A549 (cell line): Measurements from ENCODE around the gene ARVCF. TPM values are rescaled to one million over a fixed set of nuclear protein-coding genes. Genes with fewer than 3 reads are reported as not detected.

Source experiments
- ATAC-seq, 2 experiments: fragments of 200-7000 bp in 1 of 2; fragments of >200 bp in 1 of 2; cut with Nextera tagmentation in 1 of 2; cut with Tn5 transposase in 1 of 2; 3 replicates each; pipeline versions ENCODE4 v1.8.0 to v1.9.1; 2018 to 2020; ENCODE audit warnings: mild to moderate bottlenecking in 1 of 2, moderate library complexity in 1 of 2
- CTCF ChIA-PET: fragments of 300-600 bp; sonication (Branson Sonifier 250); formaldehyde crosslinking; extraction: SDS; loops from one replicate; lab custom pipeline; 2021; ENCODE audit warnings: antibody characterized with exemption, inconsistent platforms; lab: Yijun Ruan, JAX
- POLR2A ChIA-PET: fragments of 350-600 bp; formaldehyde crosslinking; extraction: SDS; loops from one replicate; lab custom pipeline; 2021; ENCODE audit warnings: antibody characterized with exemption, inconsistent platforms; lab: Yijun Ruan, JAX
- DNase-seq, 2 experiments: peaks; one replicate each; pipeline versions ENCODE4 v3.0.0 to v3.0.0-alpha.2; 2011 to 2016; ENCODE audit warnings: low read depth in 1 of 2, low spot score in 1 of 2
- FAIRE-seq: peaks from 2 replicates; lab custom pipeline; 2011; peaks lifted over from hg19 to GRCh38; lab: Jason Lieb, UNC
- H3K27ac ChIP-seq, 2 experiments: fragments of >200 bp; sonication (Bioruptor Twin); formaldehyde crosslinking; 3 replicates each; pipeline ENCODE4 v1.5.1; 2016 to 2017
- H3K4me1 ChIP-seq: fragments of >200 bp; sonication (Bioruptor Twin); formaldehyde crosslinking; 3 replicates; pipeline ENCODE4 v1.6.1; 2016
- H3K4me2 ChIP-seq: fragments of >200 bp; sonication (Bioruptor Twin); formaldehyde crosslinking; 3 replicates; pipeline ENCODE4 v1.6.1; 2016
- H3K4me3 ChIP-seq: fragments of >200 bp; sonication (Bioruptor Twin); formaldehyde crosslinking; 3 replicates; pipeline ENCODE4 v1.5.1; 2016
- H3K9me3 ChIP-seq: fragments of >200 bp; sonication (Bioruptor Twin); formaldehyde crosslinking; 3 replicates; pipeline ENCODE4 v1.6.1; 2016
- ATOH8 ChIP-seq: fragments of 250-450 bp; sonication (Bioruptor Pico); IDR thresholded peaks from 2 replicates; pipeline ENCODE4 v1.5.0; 2020; ENCODE audit warnings: low read depth, mild to moderate bottlenecking, moderate library complexity
- BHLHE40 ChIP-seq: IDR thresholded peaks from 2 replicates; pipeline ENCODE4 v1.6.1; 2012; ENCODE audit warnings: low read depth, low read length, inconsistent platforms
- CEBPB ChIP-seq, 2 experiments: fragments of >200 bp in 1 of 2; sonication (Bioruptor Twin) in 1 of 2; formaldehyde crosslinking in 1 of 2; IDR thresholded peaks; 2 replicates each; pipeline ENCODE4 v1.6.1; 2012 to 2016
- CHD4 ChIP-seq: fragments of 200-600 bp; sonication (generic); IDR thresholded peaks from 2 replicates; pipeline ENCODE4 v1.6.1; 2016; ENCODE audit warnings: antibody characterized with exemption, mild to moderate bottlenecking, borderline replicate concordance
- EHF ChIP-seq: fragments of 250-450 bp; sonication (Bioruptor Pico); IDR thresholded peaks from 2 replicates; pipeline ENCODE4 v1.5.0; 2020; ENCODE audit warnings: mild to moderate bottlenecking
- EP300 ChIP-seq, 2 experiments: fragments of >200 bp; sonication (Bioruptor Twin); formaldehyde crosslinking; IDR thresholded peaks; 2 replicates in 1 of 2; 3 replicates in 1 of 2; pipeline ENCODE4 v1.6.1; 2016 to 2017
- FOSB ChIP-seq: fragments of 250-450 bp; sonication (Bioruptor Pico); IDR thresholded peaks from 2 replicates; pipeline ENCODE4 v1.5.0; 2020; ENCODE audit warnings: mild to moderate bottlenecking, moderate library complexity
- HES2 ChIP-seq: fragments of >200 bp; sonication (Bioruptor Twin); formaldehyde crosslinking; IDR thresholded peaks from 2 replicates; pipeline ENCODE4 v1.6.1; 2016
- MAX ChIP-seq: IDR thresholded peaks from 2 replicates; pipeline ENCODE4 v1.6.1; 2012
- NFE2L2 ChIP-seq: fragments of 150-350 bp; conservative IDR thresholded peaks from 2 replicates; pipeline ENCODE4 v1.6.1; 2014; ENCODE audit warnings: low read length
- PHF8 ChIP-seq: fragments of 200-600 bp; sonication (generic); IDR thresholded peaks from 2 replicates; pipeline ENCODE4 v1.6.1; 2016; ENCODE audit warnings: low read depth, mild to moderate bottlenecking, antibody characterized with exemption, moderate library complexity, borderline replicate concordance
- RARB ChIP-seq: fragments of 250-450 bp; sonication (Bioruptor Pico); IDR thresholded peaks from 2 replicates; pipeline ENCODE4 v1.8.0; 2021; ENCODE audit warnings: mild to moderate bottlenecking, moderate library complexity
- REST ChIP-seq: fragments of 200-600 bp; sonication (generic); IDR thresholded peaks from 2 replicates; pipeline ENCODE4 v1.6.1; 2016; ENCODE audit warnings: antibody characterized with exemption, mild to moderate bottlenecking, moderate library complexity
- RFX5 ChIP-seq: fragments of 450-650 bp; IDR thresholded peaks from 2 replicates; pipeline ENCODE4 v1.7.1; 2014; ENCODE audit warnings: antibody characterized with exemption, mild to moderate bottlenecking, moderate library complexity
- RNF2 ChIP-seq: fragments of 200-600 bp; sonication (generic); IDR thresholded peaks from 2 replicates; pipeline ENCODE4 v1.6.1; 2016; ENCODE audit warnings: low read depth, mild to moderate bottlenecking, antibody characterized with exemption, moderate library complexity, borderline replicate concordance
- TFCP2L1 ChIP-seq: fragments of 250-450 bp; sonication (Bioruptor Pico); IDR thresholded peaks from 2 replicates; pipeline ENCODE4 v1.5.0; 2021; ENCODE audit warnings: mild to moderate bottlenecking
- TP53 ChIP-seq: fragments of 250-450 bp; sonication (Bioruptor Pico); IDR thresholded peaks from 2 replicates; pipeline ENCODE4 v1.5.0; 2021; ENCODE audit warnings: mild to moderate bottlenecking, moderate library complexity
- ZFP36 ChIP-seq: fragments of 450-650 bp; IDR thresholded peaks from 2 replicates; pipeline ENCODE4 v1.6.1; 2014; ENCODE audit warnings: borderline replicate concordance; ENCODE audit not compliant: partially characterized antibody
- WGBS: methylation state at CpG from one replicate; pipeline ENCODE4 v1.1.6; 2017; ENCODE audit errors: missing lambda C conversion rate; 5-methylcytosine and 5-hydroxymethylcytosine counted together
- polyA plus RNA-seq, 4 experiments: library from polyadenylated mRNA; depleted of rRNA in 3 of 4; stranded (reverse); fragments of >200 nt; fragmentation: RNase III in 1 of 4; extraction: RNeasy Plus Mini Kit Qiagen cat#74134 plus additional on column Dnase treatment in 1 of 4; gene quantifications; 2 replicates in 3 of 4; 3 replicates in 1 of 4; pipeline ENCODE4 v1.2.3, GENCODE V29; 2011 to 2017
- TF ChIP-seq, protein P1 (sequence below): fragments of 250-450 bp; sonication (Bioruptor Pico); IDR thresholded peaks from 2 replicates; pipeline ENCODE4 v1.5.0; 2021; ENCODE audit warnings: mild to moderate bottlenecking, moderate library complexity, borderline replicate concordance

ARVCF gene
- polyA plus RNA-seq, 2 of the 4 experiments (the other 2 are of a cell fraction): 0.81 to 2.1 TPM

DNA sequence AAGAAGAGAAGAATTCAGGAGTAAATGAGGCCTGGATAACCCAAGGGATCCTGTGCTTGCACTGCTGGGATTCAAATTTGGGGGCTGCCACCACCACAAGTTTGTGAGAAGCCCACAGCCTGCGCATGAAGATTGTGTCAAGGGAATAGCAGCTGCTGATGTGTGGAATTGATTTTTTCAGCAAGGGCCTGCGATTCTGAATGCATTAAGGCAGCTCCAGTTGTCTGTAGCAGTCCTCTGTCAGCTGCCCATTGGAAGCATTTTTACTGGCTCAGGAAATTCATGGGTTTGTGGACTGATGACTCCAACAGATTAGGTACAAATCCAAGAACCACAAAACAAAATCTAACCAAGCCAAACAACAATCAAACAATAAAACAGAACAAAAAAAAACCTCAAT is 14.0 kb downstream of the ARVCF start:
- ChIA-PET CTCF (interaction anchor here (1.7 to 1.9 kb wide), 2 partner anchors 11 to 33 kb away, joined by 3 to 8 read pairs; no protein-coding TSS in a partner anchor), POLR2A (no interaction called here)
- ATAC-seq (no peak), FAIRE-seq (no peak), DNase-seq (no peak)
- Histone ChIP-seq H3K27ac (no peak overlapping the region), H3K4me3 (no peak overlapping the region), H3K4me2 (no peak overlapping the region), H3K9me3 (peaks cover 11% of the 10 kb centered on the region), H3K4me1 (no peaks in the 10 kb centered on the region)
- TF ChIP-seq RARB: no peak
- TF ChIP-seq, protein P1, sequence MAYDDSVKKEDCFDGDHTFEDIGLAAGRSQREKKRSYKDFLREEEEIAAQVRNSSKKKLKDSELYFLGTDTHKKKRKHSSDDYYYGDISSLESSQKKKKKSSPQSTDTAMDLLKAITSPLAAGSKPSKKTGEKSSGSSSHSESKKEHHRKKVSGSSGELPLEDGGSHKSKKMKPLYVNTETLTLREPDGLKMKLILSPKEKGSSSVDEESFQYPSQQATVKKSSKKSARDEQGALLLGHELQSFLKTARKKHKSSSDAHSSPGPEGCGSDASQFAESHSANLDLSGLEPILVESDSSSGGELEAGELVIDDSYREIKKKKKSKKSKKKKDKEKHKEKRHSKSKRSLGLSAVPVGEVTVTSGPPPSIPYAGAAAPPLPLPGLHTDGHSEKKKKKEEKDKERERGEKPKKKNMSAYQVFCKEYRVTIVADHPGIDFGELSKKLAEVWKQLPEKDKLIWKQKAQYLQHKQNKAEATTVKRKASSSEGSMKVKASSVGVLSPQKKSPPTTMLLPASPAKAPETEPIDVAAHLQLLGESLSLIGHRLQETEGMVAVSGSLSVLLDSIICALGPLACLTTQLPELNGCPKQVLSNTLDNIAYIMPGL (CRISPR knock-in tag): no peak
- TF ChIP-seq PHF8: no peak
- TF ChIP-seq RFX5: no peak
- no peak for TF ChIP-seq ATOH8
- no peak for TF ChIP-seq ZFP36
- WGBS: 76% methylated on average over 2 of the region's 2 CpGs

DNA sequence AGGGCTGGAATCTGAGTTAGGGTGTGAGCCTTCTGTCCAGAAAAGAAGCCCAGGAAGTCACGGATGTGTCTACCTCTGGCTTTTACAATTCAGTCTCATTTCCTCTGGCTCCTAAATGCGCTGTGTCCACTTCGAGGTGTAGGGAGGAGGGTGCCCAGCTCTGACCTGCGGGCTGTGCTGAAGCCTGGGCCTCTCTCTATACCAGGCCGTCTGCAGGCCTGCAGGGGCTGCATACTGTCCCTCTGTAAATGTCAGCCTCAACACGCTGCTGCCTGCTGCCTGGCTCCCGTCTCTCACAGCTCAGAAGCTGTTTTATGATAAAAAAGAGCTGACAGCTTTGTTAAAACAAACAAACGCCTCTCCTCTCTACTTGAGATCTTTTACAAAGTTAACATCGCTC is 14.5 kb downstream of the ARVCF start:
- 74% methylated on average over 9 of the region's 9 CpGs for WGBS
- Histone ChIP-seq H3K9me3 (peaks cover 11% of the 10 kb centered on the region), H3K27ac (no peak overlapping the region), H3K4me1 (no peaks in the 10 kb centered on the region), H3K4me2 (no peak overlapping the region), H3K4me3 (no peak overlapping the region)
- ATAC-seq (no peak), DNase-seq (no peak), FAIRE-seq (no peak)
- CTCF ChIA-PET: interaction anchor here (1.9 kb wide), 1 partner anchor 11 kb away, joined by 8 read pairs; no protein-coding TSS in a partner anchor
- TF ChIP-seq BHLHE40 (no peak), REST (no peak), CEBPB (IDR thresholded peaks at IDR 0.05) (no peak), TFCP2L1 (CRISPR knock-in tag) (no peak), CHD4 (no peak), MAX (no peak), RNF2 (no peak), EHF (no peak), TP53 (CRISPR knock-in tag) (no peak), FOSB (CRISPR knock-in tag) (no peak), NFE2L2 (no peak), ZFP36 (no peak), EP300 (IDR thresholded peaks at IDR 0.05) (no peak), HES2 (no peak)
- POLR2A ChIA-PET: no interaction called here
